Liver (tissue), 9 donors: Measurements from ENCODE around the gene DHRS1. TPM values are rescaled to one million over a fixed set of nuclear protein-coding genes. Genes with fewer than 3 reads are reported as not detected.

Experiments
- DNase-seq: peaks from one replicate; pipeline ENCODE4 v3.0.0-alpha.2; 2017; ENCODE audit warnings: low spot score
- H3K27ac ChIP-seq, 2 donors: one replicate each; pipeline ENCODE4 v1.7.0; 2013; ENCODE audit warnings: inconsistent platforms in 2 of 2, low read length in 2 of 2, control low read depth in 1 of 2, low read depth in 1 of 2, mild to moderate bottlenecking in 1 of 2
- H3K27me3 ChIP-seq, 4 donors: one replicate each; pipeline versions ENCODE4 v1.6.1 to v1.7.0; 2013; ENCODE audit warnings: low read length in 3 of 4, inconsistent platforms in 1 of 4, mild to moderate bottlenecking in 1 of 4, moderate library complexity in 1 of 4; ENCODE audit not compliant: control insufficient read depth in 4 of 4, insufficient read depth in 4 of 4
- H3K36me3 ChIP-seq, 4 donors: one replicate each; pipeline versions ENCODE4 v1.6.1 to v1.7.0; 2013; ENCODE audit warnings: low read length in 3 of 4, mild to moderate bottlenecking in 3 of 4, low read depth in 1 of 4, moderate library complexity in 1 of 4; ENCODE audit not compliant: control insufficient read depth in 4 of 4, insufficient read depth in 3 of 4
- H3K4me1 ChIP-seq, 4 donors: one replicate each; pipeline versions ENCODE4 v1.6.1 to v1.7.0; 2013; ENCODE audit warnings: low read length in 3 of 4, mild to moderate bottlenecking in 3 of 4, moderate library complexity in 1 of 4; ENCODE audit not compliant: control insufficient read depth in 4 of 4, insufficient read depth in 4 of 4
- H3K4me3 ChIP-seq, 3 donors: one replicate each; pipeline versions ENCODE4 v1.6.1 to v1.7.0; 2013; ENCODE audit warnings: low read length in 3 of 3, control low read depth in 1 of 3, low read depth in 1 of 3, mild to moderate bottlenecking in 1 of 3
- H3K9ac ChIP-seq, 2 donors: one replicate each; pipeline ENCODE4 v1.7.0; 2013; ENCODE audit warnings: low read length in 2 of 2, mild to moderate bottlenecking in 2 of 2, moderate library complexity in 2 of 2, control low read depth in 1 of 2, low read depth in 1 of 2
- H3K9me3 ChIP-seq, 4 donors: one replicate each; pipeline versions ENCODE4 v1.6.1 to v1.7.0; 2013; ENCODE audit warnings: low read length in 3 of 4; ENCODE audit not compliant: control insufficient read depth in 4 of 4
- CTCF ChIP-seq: fragments of 150-350 bp; IDR thresholded peaks from 2 replicates; pipeline ENCODE4 v1.5.1; 2017; ENCODE audit warnings: improper control_type of control experiment, low read depth, low read length; ENCODE audit not compliant: missing input control
- EGR1 ChIP-seq, 2 donors: IDR thresholded peaks; 2 replicates each; pipeline ENCODE4 v1.6.1; 2016 to 2018; ENCODE audit warnings: antibody characterized with exemption in 2 of 2, low read depth in 2 of 2
- FOXA1 ChIP-seq: IDR thresholded peaks from 2 replicates; pipeline ENCODE4 v1.6.1; 2016; ENCODE audit warnings: antibody characterized with exemption
- FOXA2 ChIP-seq: IDR thresholded peaks from 2 replicates; pipeline ENCODE4 v1.6.1; 2016; ENCODE audit warnings: antibody characterized with exemption
- GABPA ChIP-seq, 2 donors: IDR thresholded peaks in 1 of 2; conservative IDR thresholded peaks in 1 of 2; 2 replicates each; pipeline ENCODE4 v1.6.1; 2016; ENCODE audit warnings: antibody characterized with exemption in 2 of 2, mild to moderate bottlenecking in 1 of 2, moderate library complexity in 1 of 2
- HNF4A ChIP-seq, 2 donors: conservative IDR thresholded peaks; 2 replicates each; pipeline ENCODE4 v1.6.1; 2016; ENCODE audit warnings: antibody characterized with exemption in 2 of 2, mild to moderate bottlenecking in 2 of 2
- HNF4G ChIP-seq: IDR thresholded peaks from 2 replicates; pipeline ENCODE4 v1.6.1; 2016; ENCODE audit warnings: antibody characterized with exemption
- NR2F2 ChIP-seq: IDR thresholded peaks from 2 replicates; pipeline ENCODE4 v1.6.1; 2016; ENCODE audit warnings: antibody characterized with exemption
- RAD21 ChIP-seq, 2 donors: IDR thresholded peaks; 2 replicates each; pipeline ENCODE4 v1.6.1; 2016; ENCODE audit warnings: antibody characterized with exemption in 2 of 2, mild to moderate bottlenecking in 2 of 2
- RXRA ChIP-seq, 2 donors: IDR thresholded peaks; 2 replicates each; pipeline ENCODE4 v1.6.1; 2017 to 2018; ENCODE audit warnings: antibody characterized with exemption in 2 of 2, mild to moderate bottlenecking in 1 of 2
- SP1 ChIP-seq: IDR thresholded peaks from 2 replicates; pipeline ENCODE4 v1.6.1; 2018; ENCODE audit warnings: antibody characterized with exemption, mild to moderate bottlenecking
- TAF1 ChIP-seq: conservative IDR thresholded peaks from 2 replicates; pipeline ENCODE4 v1.6.1; 2016; ENCODE audit warnings: antibody characterized with exemption, mild to moderate bottlenecking
- WGBS: extraction: QIAGEN DNeasy Blood & Tissue Kit; methylation state at CpG from one replicate; pipeline ENCODE4 v1.1.7; 2013; 5-methylcytosine and 5-hydroxymethylcytosine counted together
- polyA plus RNA-seq, 2 donors: library from polyadenylated mRNA; stranded (reverse) in 1 of 2; unstranded in 1 of 2; fragments of 200-250 nt in 1 of 2; fragments of >200 nt in 1 of 2; fragmentation: Nextera tagmentation in 1 of 2; extraction: Ambion mirVana in 1 of 2; gene quantifications; one replicate each; pipeline versions ENCODE4 v1.2.1 to v1.2.3, GENCODE V29; 2013 to 2015
- total RNA-seq, 2 donors: library from RNA; depleted of rRNA; stranded (reverse); fragments of >200 nt; gene quantifications; one replicate each; pipeline ENCODE4 v1.2.3, GENCODE V29; 2014
- TF ChIP-seq, protein P1 (sequence below): IDR thresholded peaks from 2 replicates; pipeline ENCODE4 v1.6.1; 2016; ENCODE audit warnings: antibody characterized with exemption
- TF ChIP-seq, protein P2 (sequence below): IDR thresholded peaks from 2 replicates; pipeline ENCODE4 v1.6.1; 2016; ENCODE audit warnings: antibody characterized with exemption
- TF ChIP-seq, protein P3 (sequence below): IDR thresholded peaks from 2 replicates; pipeline ENCODE4 v1.6.1; 2016; ENCODE audit warnings: antibody characterized with exemption, mild to moderate bottlenecking
- donor health status: healthy.
- donor health status: healthy.
- donor health status: healthy.
- donor health status: healthy.
- donor health status: healthy.

DHRS1 gene
- total and polyA plus RNA-seq, 4 donors = 30.3 to 84.9 (median 50.2) TPM

GRCh38 chr14:24327303-24327702 is 27.7 kb upstream of the DHRS1 start (continued):
- no peak for TF ChIP-seq RXRA (IDR thresholded peaks at IDR 0.05)
- TF ChIP-seq HNF4A (conservative IDR thresholded peaks at IDR 0.05) = no peak
- no peak for TF ChIP-seq GABPA (IDR thresholded peaks at IDR 0.05 in 1 of 2, conservative IDR thresholded peaks at IDR 0.05 in 1 of 2)
- no peak for TF ChIP-seq FOXA1
- TF ChIP-seq FOXA2 = no peak
- TF ChIP-seq HNF4G = no peak
- TF ChIP-seq, protein P1, sequence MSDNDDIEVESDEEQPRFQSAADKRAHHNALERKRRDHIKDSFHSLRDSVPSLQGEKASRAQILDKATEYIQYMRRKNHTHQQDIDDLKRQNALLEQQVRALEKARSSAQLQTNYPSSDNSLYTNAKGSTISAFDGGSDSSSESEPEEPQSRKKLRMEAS = no peak
- TF ChIP-seq, protein P2, sequence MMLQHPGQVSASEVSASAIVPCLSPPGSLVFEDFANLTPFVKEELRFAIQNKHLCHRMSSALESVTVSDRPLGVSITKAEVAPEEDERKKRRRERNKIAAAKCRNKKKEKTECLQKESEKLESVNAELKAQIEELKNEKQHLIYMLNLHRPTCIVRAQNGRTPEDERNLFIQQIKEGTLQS = no peak

GRCh38 chr14:24325963-24326362 is 26.4 kb upstream of the DHRS1 start:
- no peak for TF ChIP-seq SP1
- no peak for TF ChIP-seq FOXA2
- TF ChIP-seq RXRA (IDR thresholded peaks at IDR 0.05) = no peak
- no peak for TF ChIP-seq NR2F2
- TF ChIP-seq CTCF = no peak
- TF ChIP-seq FOXA1 = no peak
- no peak for TF ChIP-seq RAD21 (IDR thresholded peaks at IDR 0.05)
- TF ChIP-seq, protein P3, sequence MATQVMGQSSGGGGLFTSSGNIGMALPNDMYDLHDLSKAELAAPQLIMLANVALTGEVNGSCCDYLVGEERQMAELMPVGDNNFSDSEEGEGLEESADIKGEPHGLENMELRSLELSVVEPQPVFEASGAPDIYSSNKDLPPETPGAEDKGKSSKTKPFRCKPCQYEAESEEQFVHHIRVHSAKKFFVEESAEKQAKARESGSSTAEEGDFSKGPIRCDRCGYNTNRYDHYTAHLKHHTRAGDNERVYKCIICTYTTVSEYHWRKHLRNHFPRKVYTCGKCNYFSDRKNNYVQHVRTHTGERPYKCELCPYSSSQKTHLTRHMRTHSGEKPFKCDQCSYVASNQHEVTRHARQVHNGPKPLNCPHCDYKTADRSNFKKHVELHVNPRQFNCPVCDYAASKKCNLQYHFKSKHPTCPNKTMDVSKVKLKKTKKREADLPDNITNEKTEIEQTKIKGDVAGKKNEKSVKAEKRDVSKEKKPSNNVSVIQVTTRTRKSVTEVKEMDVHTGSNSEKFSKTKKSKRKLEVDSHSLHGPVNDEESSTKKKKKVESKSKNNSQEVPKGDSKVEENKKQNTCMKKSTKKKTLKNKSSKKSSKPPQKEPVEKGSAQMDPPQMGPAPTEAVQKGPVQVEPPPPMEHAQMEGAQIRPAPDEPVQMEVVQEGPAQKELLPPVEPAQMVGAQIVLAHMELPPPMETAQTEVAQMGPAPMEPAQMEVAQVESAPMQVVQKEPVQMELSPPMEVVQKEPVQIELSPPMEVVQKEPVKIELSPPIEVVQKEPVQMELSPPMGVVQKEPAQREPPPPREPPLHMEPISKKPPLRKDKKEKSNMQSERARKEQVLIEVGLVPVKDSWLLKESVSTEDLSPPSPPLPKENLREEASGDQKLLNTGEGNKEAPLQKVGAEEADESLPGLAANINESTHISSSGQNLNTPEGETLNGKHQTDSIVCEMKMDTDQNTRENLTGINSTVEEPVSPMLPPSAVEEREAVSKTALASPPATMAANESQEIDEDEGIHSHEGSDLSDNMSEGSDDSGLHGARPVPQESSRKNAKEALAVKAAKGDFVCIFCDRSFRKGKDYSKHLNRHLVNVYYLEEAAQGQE = no peak
- no peak for TF ChIP-seq HNF4A (conservative IDR thresholded peaks at IDR 0.05)
- Histone ChIP-seq H3K27ac (no peak overlapping the region), H3K9me3 (no peaks in the 10 kb centered on the region), H3K4me1 (peaks cover 0 to 6% (median 1%) of the 10 kb centered on the region in 4 donors), H3K4me3 (no peak overlapping the region), H3K9ac (no peak overlapping the region), H3K27me3 (no peaks in the 10 kb centered on the region), H3K36me3 (no peaks in the 10 kb centered on the region)
- no peak for DNase-seq
- 90% methylated on average over 9 of the region's 9 CpGs for WGBS

DNA sequence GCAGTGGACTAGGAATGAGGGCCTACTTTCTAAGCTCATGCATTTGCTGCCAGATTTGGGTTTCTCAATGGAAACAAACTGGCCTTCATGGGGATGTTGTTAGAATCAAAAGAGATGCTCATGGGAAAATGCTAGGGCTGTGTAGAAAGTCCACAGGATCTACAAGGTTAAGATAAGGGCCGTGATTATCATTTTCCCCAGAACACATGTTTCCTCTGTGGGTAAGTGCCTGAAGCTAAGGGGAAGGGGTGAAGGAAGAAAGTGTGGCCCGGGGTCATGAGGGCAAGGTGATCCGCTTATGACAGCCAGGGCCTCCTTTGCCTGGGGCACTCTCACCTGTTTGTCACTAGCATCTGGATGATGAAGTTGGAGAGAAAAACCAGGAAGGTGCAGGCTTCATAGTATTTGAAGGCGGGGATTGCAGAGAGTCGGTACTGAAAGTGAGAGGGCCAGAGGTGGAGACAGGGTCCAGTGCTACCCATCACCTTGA is 25.5 kb upstream of the DHRS1 start:
- TF ChIP-seq EGR1 (IDR thresholded peaks at IDR 0.05; ENCODE audit: low read depth in 2 of 2) (no peak), FOXA1 (no peak), TAF1 (no peak)
- TF ChIP-seq, protein P3 = no peak
- TF ChIP-seq, protein P2 = no peak
- Histone ChIP-seq H3K4me3 (no peak overlapping the region), H3K27me3 (no peaks in the 10 kb centered on the region), H3K9me3 (no peaks in the 10 kb centered on the region), H3K36me3 (no peaks in the 10 kb centered on the region), H3K9ac (no peak overlapping the region), H3K27ac (no peak overlapping the region), H3K4me1 (peaks cover 0 to 6% (median 1%) of the 10 kb centered on the region in 4 donors)
- no peak for DNase-seq
- WGBS = 82% methylated on average over 5 of the region's 5 CpGs
